Measurements from ENCODE around the gene ATAD1.
"Not testable (repeated sequence)": the region's sequence is repeated elsewhere in the genome, so short reads cannot be mapped to it uniquely, and the experiment has no call there.

ATAD1 gene, protein sequence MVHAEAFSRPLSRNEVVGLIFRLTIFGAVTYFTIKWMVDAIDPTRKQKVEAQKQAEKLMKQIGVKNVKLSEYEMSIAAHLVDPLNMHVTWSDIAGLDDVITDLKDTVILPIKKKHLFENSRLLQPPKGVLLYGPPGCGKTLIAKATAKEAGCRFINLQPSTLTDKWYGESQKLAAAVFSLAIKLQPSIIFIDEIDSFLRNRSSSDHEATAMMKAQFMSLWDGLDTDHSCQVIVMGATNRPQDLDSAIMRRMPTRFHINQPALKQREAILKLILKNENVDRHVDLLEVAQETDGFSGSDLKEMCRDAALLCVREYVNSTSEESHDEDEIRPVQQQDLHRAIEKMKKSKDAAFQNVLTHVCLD
- 81.4 to 128 reads per million in 2 experiments for total RNA-seq

GRCh38 chr10:87817609-87818504, at the start of gene ATAD1:
ATAD1 (minus strand) TSS chr10:87818226; CDS start chr10:87814599, 3,627 bp downstream.
- DNase-seq (ENCODE audit: low read depth), result peak; percentile 84

- no peak for DNase-seq (ENCODE audit: low read depth)
These were observed 49.4 kb upstream of the ATAD1 start for GRCh38 chr10:87867453-87867852.

- DNase-seq (ENCODE audit: low read depth), result no peak
These were observed 48.5 kb upstream of the ATAD1 start for GRCh38 chr10:87866412-87866974.

- DNase-seq (ENCODE audit: low read depth), result no peak
These were observed 47.3 kb upstream of the ATAD1 start for GRCh38 chr10:87865241-87865881.

DNA sequence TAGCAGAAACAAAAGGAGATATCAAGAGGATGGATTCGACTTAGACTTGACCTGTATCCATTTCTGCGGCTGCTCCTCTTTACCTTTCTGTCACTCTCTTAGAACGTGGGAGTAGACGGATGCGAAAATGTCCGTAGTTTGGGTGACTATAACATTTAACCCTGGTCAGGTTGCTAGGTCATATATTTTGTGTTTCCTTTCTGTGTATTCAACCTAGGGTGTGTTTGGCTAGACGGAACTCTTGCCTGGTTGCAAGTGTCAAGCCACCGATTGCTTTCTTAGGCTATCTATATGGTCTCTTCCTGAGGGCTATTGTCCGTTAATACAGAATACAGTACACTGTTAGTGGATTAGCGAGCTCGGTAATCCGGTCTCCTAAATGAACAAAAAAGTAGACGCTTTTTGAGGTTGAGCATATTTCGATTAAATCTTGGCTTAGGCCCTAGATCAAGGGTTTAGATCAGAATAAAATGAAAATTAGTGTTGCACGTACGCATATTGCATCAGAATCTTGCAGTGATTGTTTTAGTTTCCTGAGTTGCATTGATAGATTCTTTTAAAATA, 46.6 kb upstream of the ATAD1 start:
- no peak for DNase-seq (ENCODE audit: low read depth)

GRCh38 chr10:87863951-87864495, 46.0 kb upstream of the ATAD1 start:
- not testable (repeated sequence) for DNase-seq (ENCODE audit: low read depth)

- peak; percentile 74 for DNase-seq (ENCODE audit: low read depth)
These were observed 45.3 kb upstream of the ATAD1 start, which contains the start of the genes KLLN and PTEN for GRCh38 chr10:87863053-87863943. KLLN (minus strand) TSS chr10:87863533; CDS start chr10:87862487, 1,046 bp downstream. PTEN (plus strand) TSS chr10:87863625; CDS start chr10:87864470, 845 bp downstream.

DNA sequence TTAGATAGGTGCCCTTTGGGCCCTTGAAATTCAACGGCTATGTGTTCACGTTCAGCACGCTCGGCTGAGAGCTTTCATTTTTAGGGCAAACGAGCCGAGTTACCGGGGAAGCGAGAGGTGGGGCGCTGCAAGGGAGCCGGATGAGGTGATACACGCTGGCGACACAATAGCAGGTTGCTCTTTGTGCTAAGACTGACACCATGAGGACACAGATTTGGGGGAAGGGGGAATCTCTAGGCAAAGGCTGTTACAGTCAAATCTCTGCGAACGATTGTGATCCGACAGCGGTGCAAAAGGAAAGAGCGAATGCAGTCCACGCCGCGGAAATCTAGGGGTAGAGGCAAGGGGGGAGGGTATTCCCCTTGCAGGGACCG, 44.6 kb upstream of the ATAD1 start:
- peak; percentile 65 for DNase-seq (ENCODE audit: low read depth)

DNA sequence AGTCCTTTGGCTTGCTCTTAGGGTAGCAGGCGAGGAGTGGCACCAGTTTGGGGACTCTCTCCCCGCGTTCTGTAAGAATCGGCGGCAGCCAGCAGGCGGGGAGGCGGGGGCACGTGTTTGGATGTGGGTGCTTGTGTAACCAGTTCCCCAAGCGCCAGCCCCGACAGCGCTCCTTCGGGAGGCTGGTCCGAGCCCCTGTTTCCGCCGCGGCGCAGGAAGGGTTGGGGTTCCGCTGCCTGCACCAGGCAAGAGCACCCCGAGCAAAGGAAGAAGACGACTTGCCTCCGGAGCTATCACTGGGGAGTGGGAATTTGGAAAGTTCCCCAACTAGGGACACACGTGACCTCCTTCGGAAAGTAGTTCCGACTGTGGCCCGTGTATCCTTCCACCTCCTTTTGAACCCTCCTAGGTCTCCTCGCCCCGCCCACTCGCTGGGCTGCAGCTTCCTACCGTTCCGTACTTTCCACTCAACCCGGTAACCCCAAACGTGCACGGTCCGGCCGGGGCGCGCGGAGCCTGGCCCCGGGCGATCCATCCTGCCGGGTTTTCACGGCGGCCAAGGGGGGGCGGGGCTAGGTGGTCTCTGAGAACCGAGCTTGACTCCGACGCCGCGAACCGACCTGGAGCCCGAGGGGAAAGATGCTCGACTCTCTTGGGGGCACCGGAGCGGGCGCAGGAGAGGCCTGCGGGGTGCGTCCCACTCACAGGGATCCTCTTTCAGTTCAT, 44.1 kb upstream of the ATAD1 start:
- DNase-seq (ENCODE audit: low read depth), result peak; percentile 90

DNA sequence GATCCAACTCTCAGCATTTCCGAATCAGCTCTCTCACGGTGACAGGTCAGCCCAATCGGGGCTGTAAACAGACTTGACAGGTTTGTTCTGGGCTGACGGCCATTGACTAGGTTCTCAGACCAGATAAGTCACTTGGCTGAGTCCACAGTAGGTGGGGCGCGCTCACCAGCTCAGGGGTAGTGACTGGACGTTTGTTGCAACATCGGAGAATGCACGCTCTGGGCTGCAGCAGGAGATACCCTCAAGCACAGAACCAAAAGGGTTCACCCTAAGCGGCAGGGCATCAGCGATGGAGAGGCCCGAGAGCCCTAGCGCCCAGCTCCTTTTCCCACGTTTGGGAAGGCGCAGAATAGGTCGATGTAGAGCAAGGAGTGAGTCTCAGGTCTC, 43.5 kb upstream of the ATAD1 start:
- no peak for DNase-seq (ENCODE audit: low read depth)

GRCh38 chr10:87860816-87861403, 42.9 kb upstream of the ATAD1 start:
- DNase-seq (ENCODE audit: low read depth), result no peak

GRCh38 chr10:87860156-87860795, 42.2 kb upstream of the ATAD1 start:
- DNase-seq (ENCODE audit: low read depth), result peak; percentile 9

GRCh38 chr10:87855665-87856064, 37.6 kb upstream of the ATAD1 start:
- DNase-seq (ENCODE audit: low read depth), result not testable (repeated sequence)

- not testable (repeated sequence) for DNase-seq (ENCODE audit: low read depth)
These were observed 37.2 kb upstream of the ATAD1 start for GRCh38 chr10:87855247-87855646.

- DNase-seq (ENCODE audit: low read depth), result no peak
These were observed 34.1 kb upstream of the ATAD1 start for GRCh38 chr10:87852089-87852488.

GRCh38 chr10:87850742-87851205, 32.7 kb upstream of the ATAD1 start:
- DNase-seq (ENCODE audit: low read depth), result peak; percentile 25

DNA sequence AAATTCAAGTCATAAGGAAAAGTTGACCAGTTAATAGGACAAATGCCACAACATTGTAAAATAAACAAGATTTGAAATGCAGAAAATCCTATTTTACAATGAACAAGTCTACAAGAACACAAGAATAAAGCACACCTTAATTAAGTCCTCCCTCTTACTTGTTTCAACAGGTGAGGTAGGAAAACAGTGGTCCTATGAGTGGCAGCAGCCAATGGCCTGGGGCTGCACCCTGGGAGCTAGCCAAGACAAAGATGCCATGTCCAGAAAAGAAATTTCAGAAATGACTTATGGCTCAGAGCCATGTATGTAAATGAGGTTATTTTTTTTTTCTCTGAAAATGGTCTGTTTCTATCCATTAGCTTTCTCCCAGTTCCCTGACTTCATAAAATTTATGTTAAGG, 31.0 kb upstream of the ATAD1 start:
- DNase-seq (ENCODE audit: low read depth), result no peak

- DNase-seq (ENCODE audit: low read depth), result no peak
These were observed 29.5 kb upstream of the ATAD1 start for GRCh38 chr10:87847550-87847949.

Data from T follicular helper cell (primary cell).